Measurements from ENCODE around the gene GALNT10. TPM values are rescaled to one million over a fixed set of nuclear protein-coding genes. Genes with fewer than 3 reads are reported as not detected.
A peak's percentile ranks its signal among the peaks of the same experiment; 100 is the strongest.

The GALNT10 gene
- total RNA-seq, 2 donors from 2014 or later, result 41.7 to 47.4 TPM

DNA sequence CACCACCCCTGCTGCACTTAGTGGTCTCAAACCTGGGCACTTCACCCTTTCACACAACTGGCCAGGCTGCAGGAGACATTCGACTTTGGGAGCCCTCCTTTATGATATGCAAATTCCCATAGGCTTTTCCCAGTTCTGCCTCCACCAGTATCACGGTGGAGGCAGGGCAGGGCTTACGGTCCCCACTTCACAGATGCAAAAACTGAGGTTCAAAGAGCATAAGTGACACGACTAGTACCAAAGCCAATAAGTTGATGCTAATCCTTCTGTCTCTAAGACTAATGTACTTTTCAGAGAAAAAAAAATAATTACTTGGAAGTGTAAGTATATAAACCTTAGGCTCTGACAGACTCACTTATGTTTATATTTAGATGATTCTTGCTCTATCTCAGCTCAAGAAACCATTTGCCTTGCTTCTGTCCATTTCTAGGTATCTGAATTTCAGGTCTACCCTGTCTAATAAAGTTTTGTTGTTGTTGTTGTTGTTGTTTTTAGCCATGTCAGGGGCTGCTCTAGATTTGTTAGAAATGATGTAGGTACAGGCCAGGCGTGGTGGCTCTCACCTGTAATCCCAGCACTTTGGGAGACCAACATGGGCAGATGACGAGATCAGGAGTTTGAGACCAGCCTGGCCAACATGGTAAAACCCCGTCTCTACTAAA is 10.7 kb downstream of the GALNT10 start:
- Mint-ChIP-seq H3K4me3 (peak overlapping the region in 1 of 2 donors; percentile 36), H3K36me3 (ENCODE audit: insufficient read depth in 2 of 2) (peaks cover 4 to 10% of the 10 kb centered on the region in 2 donors), H3K27ac (peak overlapping the region; percentile 74)

DNA sequence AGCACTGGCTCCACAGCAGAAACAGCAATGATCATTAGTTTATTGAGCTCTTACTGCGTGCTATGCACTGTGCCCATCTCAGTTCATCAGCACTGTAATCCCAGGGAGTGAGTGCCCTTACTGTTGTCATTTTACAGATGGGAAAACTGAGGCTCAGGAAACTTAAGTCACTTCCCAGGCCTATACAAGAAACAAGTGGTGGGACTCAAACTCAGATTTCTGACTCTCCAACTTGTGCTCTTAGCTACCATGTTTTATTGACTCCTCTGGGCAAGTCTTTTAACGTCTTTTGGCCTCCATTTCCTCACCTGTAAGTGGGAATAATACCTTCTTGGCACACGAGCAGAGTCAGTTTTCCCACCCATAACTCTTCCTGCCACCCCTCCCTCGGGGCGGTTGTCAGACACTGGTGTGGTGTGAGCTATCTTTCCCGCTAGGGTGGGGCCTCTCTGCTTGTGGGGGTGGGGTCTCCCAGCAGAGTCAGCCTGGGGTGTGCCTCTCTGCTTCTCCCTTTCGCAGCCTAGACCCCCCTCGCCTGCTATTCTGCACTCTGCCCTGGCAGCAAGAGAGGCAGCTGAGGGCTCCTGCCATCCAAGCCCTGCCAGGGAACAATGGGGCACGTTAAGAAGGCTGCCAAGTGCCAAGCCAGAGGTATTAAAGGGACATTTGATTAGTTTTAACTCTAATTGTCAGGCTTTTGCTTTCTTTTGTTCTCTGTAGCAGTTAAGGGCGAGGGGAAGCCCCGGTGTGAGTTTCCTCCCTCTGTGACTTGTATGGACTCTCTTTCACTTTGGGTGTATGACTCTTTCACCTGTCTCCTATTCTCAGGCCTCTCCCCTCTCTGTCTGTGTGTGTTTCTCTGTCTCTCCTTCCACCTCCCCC is 12.1 kb downstream of the GALNT10 start:
- peak; percentile 58 to 66 for ATAC-seq (replicated peaks in 1 of 2)
- Mint-ChIP-seq H3K4me3 (peak overlapping the region; percentile 74 to 85), H3K36me3 (ENCODE audit: insufficient read depth in 2 of 2) (peaks cover 4 to 13% of the 10 kb centered on the region in 2 donors), H3K27me3 (ENCODE audit: low read depth) (no peaks in the 10 kb centered on the region), H3K9me3 (no peaks in the 10 kb centered on the region), H3K4me1 (ENCODE audit: low read depth) (peaks cover 85% of the 10 kb centered on the region), H3K27ac (peak overlapping the region; percentile 74)
- DNase-seq, result peak; percentile 54 to 59

More for the DNA sequence above, 10.7 kb downstream of the GALNT10 start:
- Mint-ChIP-seq H3K4me1 (ENCODE audit: low read depth) (peaks cover 96% of the 10 kb centered on the region), H3K27me3 (ENCODE audit: low read depth) (no peaks in the 10 kb centered on the region), H3K9me3 (no peaks in the 10 kb centered on the region)
- ATAC-seq (replicated peaks in 1 of 2) (no peak), DNase-seq (no peak)

- no peak for DNase-seq
- Mint-ChIP-seq H3K27me3 (ENCODE audit: low read depth) (no peaks in the 10 kb centered on the region), H3K4me1 (ENCODE audit: low read depth) (peaks cover 71% of the 10 kb centered on the region), H3K27ac (peak overlapping the region; percentile 74), H3K36me3 (ENCODE audit: insufficient read depth in 2 of 2) (peaks cover 7 to 19% of the 10 kb centered on the region in 2 donors), H3K9me3 (peaks cover 0 to 1% of the 10 kb centered on the region in 2 donors), H3K4me3 (peak overlapping the region; percentile 74 to 85)
- no peak for ATAC-seq (replicated peaks in 1 of 2)
Measured at GRCh38 chr5:154203798-154204578, 13.5 kb downstream of the GALNT10 start.

- Mint-ChIP-seq H3K27ac (no peak overlapping the region), H3K4me1 (ENCODE audit: low read depth) (peaks cover 55% of the 10 kb centered on the region), H3K4me3 (no peak overlapping the region), H3K9me3 (peaks cover 0 to 1% of the 10 kb centered on the region in 2 donors), H3K27me3 (ENCODE audit: low read depth) (no peaks in the 10 kb centered on the region), H3K36me3 (ENCODE audit: insufficient read depth in 2 of 2) (peaks cover 7 to 17% of the 10 kb centered on the region in 2 donors)
- no peak for DNase-seq
- no peak for ATAC-seq (replicated peaks in 1 of 2)
Measured at GRCh38 chr5:154205441-154206117, 15.0 kb downstream of the GALNT10 start.

GRCh38 chr5:154206311-154206710 is 15.8 kb downstream of the GALNT10 start:
- H3K4me3 Mint-ChIP-seq, result no peak overlapping the region
- DNase-seq, result no peak
- H3K27me3 Mint-ChIP-seq (ENCODE audit: low read depth), result no peaks in the 10 kb centered on the region
- ATAC-seq (replicated peaks in 1 of 2), result no peak
- H3K9me3 Mint-ChIP-seq, result peaks cover 0 to 1% of the 10 kb centered on the region in 2 donors
- H3K36me3 Mint-ChIP-seq (ENCODE audit: insufficient read depth in 2 of 2), result peaks cover 7 to 17% of the 10 kb centered on the region in 2 donors
- no peak overlapping the region for H3K27ac Mint-ChIP-seq
- peaks cover 52% of the 10 kb centered on the region for H3K4me1 Mint-ChIP-seq (ENCODE audit: low read depth)

DNA sequence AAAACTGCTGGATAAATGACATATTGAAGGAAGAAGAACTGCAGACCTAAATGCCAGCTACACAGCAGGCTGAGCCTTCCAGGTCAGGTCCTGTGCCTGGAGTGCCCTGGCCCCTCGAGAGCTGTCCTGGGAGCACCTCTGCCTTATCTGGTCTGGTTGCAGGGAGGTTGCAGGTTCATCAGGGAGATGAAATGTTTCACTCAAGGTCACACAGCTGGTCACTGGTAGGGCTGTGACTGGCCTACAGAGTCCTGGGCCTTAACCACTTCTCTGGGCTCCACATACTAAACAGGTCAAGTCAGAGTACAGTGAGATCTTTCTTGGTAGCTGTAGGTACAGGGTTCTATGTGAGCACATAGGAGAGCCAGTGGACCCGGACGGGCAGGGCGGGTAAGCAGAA is 16.7 kb downstream of the GALNT10 start:
- Mint-ChIP-seq H3K27ac (no peak overlapping the region), H3K27me3 (ENCODE audit: low read depth) (no peaks in the 10 kb centered on the region), H3K4me3 (no peak overlapping the region), H3K9me3 (peaks cover 0 to 1% of the 10 kb centered on the region in 2 donors), H3K4me1 (ENCODE audit: low read depth) (peaks cover 52% of the 10 kb centered on the region), H3K36me3 (ENCODE audit: insufficient read depth in 2 of 2) (peaks cover 7 to 21% of the 10 kb centered on the region in 2 donors)
- no peak for ATAC-seq (replicated peaks in 1 of 2)
- DNase-seq, result no peak

DNA sequence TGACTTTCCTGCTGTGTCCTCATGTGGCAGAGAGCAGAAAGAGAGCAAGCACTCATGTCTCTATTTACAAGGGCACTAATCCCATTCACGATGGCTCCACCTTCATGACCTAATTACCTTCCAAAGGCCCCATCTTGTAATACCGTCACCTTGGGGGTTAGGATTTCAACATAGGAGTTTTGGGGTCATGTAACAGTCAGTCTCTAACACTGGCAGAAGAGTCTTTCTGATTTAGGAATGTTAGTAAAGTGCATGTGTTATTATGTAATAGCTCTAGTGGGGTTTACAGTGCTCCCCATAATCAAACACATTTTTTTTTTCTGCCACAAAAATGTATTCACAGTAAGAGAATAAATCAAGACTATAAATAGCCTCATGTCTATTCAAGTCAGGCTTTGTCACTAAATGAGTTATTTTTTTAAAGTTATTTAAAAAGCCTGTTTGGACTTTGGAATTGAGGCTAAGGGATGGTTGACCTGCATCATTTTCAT is 19.1 kb downstream of the GALNT10 start:
- H3K27ac Mint-ChIP-seq, result no peak overlapping the region
- no peak overlapping the region for H3K4me3 Mint-ChIP-seq
- DNase-seq (no peak), ATAC-seq (replicated peaks in 1 of 2) (no peak)
- peaks cover 0 to 1% of the 10 kb centered on the region in 2 donors for H3K9me3 Mint-ChIP-seq
- no peaks in the 10 kb centered on the region for H3K27me3 Mint-ChIP-seq (ENCODE audit: low read depth)
- peaks cover 4 to 19% of the 10 kb centered on the region in 2 donors for H3K36me3 Mint-ChIP-seq (ENCODE audit: insufficient read depth in 2 of 2)
- peaks cover 51% of the 10 kb centered on the region for H3K4me1 Mint-ChIP-seq (ENCODE audit: low read depth)

DNA sequence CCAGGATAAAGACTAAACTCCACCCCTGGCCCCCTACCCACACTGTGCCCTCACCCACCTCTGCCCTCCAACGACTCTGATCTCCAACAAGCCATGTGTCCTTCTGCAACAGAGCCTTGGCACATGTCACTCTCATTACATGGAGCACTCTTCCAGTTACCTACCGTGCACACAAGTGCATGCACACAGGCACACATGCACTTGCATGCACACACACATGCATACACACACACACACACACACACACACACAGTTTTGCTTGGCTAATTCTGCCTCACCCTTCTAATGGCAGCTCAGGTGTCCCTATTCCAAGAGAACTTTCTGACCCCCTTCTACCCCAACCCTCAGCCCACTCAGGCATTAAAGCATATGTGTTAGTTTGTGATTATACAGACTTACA is 19.6 kb downstream of the GALNT10 start:
- Mint-ChIP-seq H3K36me3 (ENCODE audit: insufficient read depth in 2 of 2) (peaks cover 4 to 20% of the 10 kb centered on the region in 2 donors), H3K27ac (no peak overlapping the region), H3K27me3 (ENCODE audit: low read depth) (no peaks in the 10 kb centered on the region), H3K4me3 (no peak overlapping the region), H3K4me1 (ENCODE audit: low read depth) (peaks cover 51% of the 10 kb centered on the region), H3K9me3 (peaks cover 0 to 1% of the 10 kb centered on the region in 2 donors)
- ATAC-seq (replicated peaks in 1 of 2) (no peak), DNase-seq (no peak)

GRCh38 chr5:154211641-154212390 is 21.3 kb downstream of the GALNT10 start:
- Mint-ChIP-seq H3K4me1 (ENCODE audit: low read depth) (peaks cover 49% of the 10 kb centered on the region), H3K9me3 (peaks cover 0 to 1% of the 10 kb centered on the region in 2 donors), H3K27ac (no peak overlapping the region), H3K4me3 (no peak overlapping the region), H3K36me3 (ENCODE audit: insufficient read depth in 2 of 2) (peaks cover 6 to 19% of the 10 kb centered on the region in 2 donors), H3K27me3 (ENCODE audit: low read depth) (no peaks in the 10 kb centered on the region)
- ATAC-seq (replicated peaks in 1 of 2) (no peak), DNase-seq (no peak)

DNA sequence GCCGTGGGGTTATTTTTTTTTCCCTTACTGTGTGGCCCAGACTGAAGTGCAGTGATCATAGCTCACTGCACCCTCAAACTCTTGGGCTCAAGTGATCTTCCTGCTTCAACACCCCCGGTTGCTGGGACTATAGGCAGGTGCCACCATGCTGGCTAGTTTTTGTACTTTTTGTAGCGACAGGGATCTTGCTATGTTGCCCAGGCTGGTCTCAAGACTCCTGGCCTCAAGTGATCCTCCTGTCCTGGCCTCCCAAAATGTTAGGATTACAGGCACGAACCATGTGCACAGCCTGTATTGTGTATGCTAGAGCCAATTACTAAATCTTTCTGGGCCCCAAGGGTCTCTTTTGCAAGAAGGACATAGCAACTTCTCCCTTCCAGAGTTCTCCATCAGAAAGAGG is 23.1 kb downstream of the GALNT10 start:
- H3K27ac Mint-ChIP-seq, result no peak overlapping the region
- ATAC-seq (replicated peaks in 1 of 2) (no peak), DNase-seq (no peak)
- H3K9me3 Mint-ChIP-seq, result no peaks in the 10 kb centered on the region
- H3K4me1 Mint-ChIP-seq (ENCODE audit: low read depth), result peaks cover 59% of the 10 kb centered on the region
- H3K36me3 Mint-ChIP-seq (ENCODE audit: insufficient read depth in 2 of 2), result peaks cover 6 to 16% of the 10 kb centered on the region in 2 donors
- H3K27me3 Mint-ChIP-seq (ENCODE audit: low read depth), result no peaks in the 10 kb centered on the region
- peak overlapping the region; percentile 75 to 93 for H3K4me3 Mint-ChIP-seq

DNA sequence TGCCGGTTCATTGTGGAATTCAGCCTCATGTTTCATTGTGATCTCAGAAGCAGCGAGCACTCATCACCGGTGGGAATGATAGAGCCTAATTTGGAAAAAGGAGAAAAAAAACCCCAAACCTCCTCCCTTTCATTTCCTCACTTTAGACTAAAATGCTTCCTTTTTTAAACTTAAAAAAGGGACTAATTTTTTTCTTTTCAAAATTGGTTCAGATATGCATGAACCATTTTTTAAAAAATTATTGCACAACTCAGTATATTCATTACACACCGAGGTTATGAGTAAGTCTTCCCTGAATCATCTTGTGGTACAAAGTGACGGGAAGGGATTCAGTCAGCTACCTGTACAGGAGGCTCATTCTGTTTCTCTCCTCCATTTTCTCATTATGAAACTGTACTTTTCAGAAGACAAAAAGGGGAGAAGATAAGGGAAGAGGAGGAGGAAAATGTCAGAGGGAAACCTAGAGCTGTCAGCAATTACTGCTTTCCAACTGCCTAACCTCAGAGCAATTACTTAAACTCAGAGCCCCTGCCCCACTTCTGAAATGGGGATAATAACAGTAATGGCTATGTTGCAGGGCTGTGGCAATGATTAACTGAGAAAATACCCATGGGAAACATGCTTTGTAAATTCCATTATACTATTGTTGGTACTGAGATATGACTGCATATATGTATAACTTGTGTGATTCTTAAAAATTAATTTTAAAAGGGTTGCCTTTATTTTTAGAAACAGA is 24.0 kb downstream of the GALNT10 start:
- peak overlapping the region; percentile 98 for H3K27ac Mint-ChIP-seq
- DNase-seq, result peak; percentile 41 to 43
- H3K9me3 Mint-ChIP-seq, result no peaks in the 10 kb centered on the region
- H3K4me1 Mint-ChIP-seq (ENCODE audit: low read depth), result peaks cover 69% of the 10 kb centered on the region
- H3K27me3 Mint-ChIP-seq (ENCODE audit: low read depth), result no peaks in the 10 kb centered on the region
- H3K36me3 Mint-ChIP-seq (ENCODE audit: insufficient read depth in 2 of 2), result peaks cover 4 to 15% of the 10 kb centered on the region in 2 donors
- ATAC-seq (replicated peaks in 1 of 2), result peak; percentile 97
- H3K4me3 Mint-ChIP-seq, result peak overlapping the region; percentile 75 to 93
